Measurements from ENCODE around the gene TPD52L3.

GRCh38 chr9:6330958-6331634, 2.9 kb downstream of the TPD52L3 start:
- TF ChIP-seq, protein P1, sequence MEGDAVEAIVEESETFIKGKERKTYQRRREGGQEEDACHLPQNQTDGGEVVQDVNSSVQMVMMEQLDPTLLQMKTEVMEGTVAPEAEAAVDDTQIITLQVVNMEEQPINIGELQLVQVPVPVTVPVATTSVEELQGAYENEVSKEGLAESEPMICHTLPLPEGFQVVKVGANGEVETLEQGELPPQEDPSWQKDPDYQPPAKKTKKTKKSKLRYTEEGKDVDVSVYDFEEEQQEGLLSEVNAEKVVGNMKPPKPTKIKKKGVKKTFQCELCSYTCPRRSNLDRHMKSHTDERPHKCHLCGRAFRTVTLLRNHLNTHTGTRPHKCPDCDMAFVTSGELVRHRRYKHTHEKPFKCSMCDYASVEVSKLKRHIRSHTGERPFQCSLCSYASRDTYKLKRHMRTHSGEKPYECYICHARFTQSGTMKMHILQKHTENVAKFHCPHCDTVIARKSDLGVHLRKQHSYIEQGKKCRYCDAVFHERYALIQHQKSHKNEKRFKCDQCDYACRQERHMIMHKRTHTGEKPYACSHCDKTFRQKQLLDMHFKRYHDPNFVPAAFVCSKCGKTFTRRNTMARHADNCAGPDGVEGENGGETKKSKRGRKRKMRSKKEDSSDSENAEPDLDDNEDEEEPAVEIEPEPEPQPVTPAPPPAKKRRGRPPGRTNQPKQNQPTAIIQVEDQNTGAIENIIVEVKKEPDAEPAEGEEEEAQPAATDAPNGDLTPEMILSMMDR (IDR thresholded peaks at IDR 0.05), result no peak
- TF ChIP-seq POLR2A (IDR thresholded peaks at IDR 0.05), result no peak
- TF ChIP-seq POLR2AphosphoS5 (IDR thresholded peaks at IDR 0.05; ENCODE audit: insufficient read depth in 1 of 2, low read depth in 1 of 2), result no peak
